Cardiac atrium fibroblast (primary cell): ENCODE results near the gene CFAP97D2. TPM values are rescaled to one million over a fixed set of nuclear protein-coding genes. Genes with fewer than 3 reads are reported as not detected.

Source experiments
- total RNA-seq: library from RNA; depleted of rRNA; stranded (reverse); fragments of >200 nt; gene quantifications from 2 replicates; pipeline ENCODE4 v1.2.3, GENCODE V29; 2015

CFAP97D2 gene
- total RNA-seq, result not detected in 2 replicates

DNA sequence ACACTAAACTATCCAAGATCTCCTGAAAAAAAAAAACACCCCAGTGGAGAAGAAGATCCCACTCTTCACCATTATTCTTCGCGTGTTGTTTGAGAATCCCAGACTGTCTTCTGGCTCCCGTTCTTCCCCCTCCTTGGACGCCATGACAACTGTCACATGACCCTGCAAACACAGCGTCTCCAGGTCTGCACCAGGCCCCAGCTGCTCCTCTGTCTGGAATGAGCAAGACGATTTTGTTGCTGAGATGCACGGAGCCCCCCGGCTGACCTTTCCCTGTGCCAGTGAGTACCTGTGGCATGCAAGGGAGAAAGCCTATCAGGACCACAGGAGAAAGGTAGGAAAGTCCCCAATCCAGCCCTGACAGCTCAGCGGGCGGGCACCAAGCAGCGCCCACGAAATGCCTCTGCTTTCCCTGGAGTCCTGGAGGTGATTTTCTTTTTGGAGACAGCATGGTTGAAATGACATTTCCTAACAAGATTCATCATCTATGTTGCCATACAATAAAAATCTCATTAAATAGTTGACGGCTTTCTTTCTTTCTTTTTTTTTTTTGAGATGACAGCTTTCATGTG lies at the start of gene CFAP97D2:
TSS of gene CFAP97D2 (plus strand) at position 171 of the 572 bp plus-strand sequence. CDS start at position 245, 74 bp downstream.

DNA sequence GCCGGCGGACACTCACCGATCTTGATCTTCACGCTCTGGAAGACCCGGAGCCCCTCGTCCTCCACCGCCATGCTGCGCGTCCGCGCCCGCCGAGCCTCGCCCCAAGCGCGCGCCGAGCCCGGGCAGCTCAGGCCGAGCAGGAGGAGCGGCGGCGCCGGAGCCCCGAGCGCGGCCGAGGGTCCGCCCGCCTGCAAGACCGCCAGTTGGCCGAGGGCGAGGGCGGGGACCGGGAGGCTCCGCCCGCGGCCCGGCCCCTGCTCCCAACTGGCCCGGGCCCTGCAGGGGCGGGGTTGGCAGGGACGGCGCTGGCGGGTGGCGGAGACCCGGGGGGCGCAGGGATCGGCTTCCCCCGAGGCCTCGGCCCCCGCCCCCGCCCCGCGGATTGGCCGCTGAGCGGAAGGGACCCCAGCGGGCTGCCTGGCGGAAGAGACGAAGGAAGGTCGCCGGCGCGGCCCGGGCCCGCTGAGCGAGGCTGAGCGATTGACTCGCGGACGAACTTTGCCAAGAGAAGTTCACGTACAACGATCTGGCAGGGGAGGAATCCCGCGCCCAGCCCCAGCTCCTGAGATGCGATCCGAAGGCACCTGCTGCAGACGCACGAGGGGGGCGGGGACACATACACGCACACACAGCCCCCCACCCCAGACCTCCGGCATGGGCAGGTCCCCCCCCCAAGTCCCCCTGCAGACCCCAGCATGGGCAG lies 46.5 kb upstream of the CFAP97D2 start, which contains the start of gene RASA3:
TSS of gene RASA3 (minus strand) at position 205 of the 703 bp plus-strand sequence. CDS start at position 71, 134 bp downstream.

DNA sequence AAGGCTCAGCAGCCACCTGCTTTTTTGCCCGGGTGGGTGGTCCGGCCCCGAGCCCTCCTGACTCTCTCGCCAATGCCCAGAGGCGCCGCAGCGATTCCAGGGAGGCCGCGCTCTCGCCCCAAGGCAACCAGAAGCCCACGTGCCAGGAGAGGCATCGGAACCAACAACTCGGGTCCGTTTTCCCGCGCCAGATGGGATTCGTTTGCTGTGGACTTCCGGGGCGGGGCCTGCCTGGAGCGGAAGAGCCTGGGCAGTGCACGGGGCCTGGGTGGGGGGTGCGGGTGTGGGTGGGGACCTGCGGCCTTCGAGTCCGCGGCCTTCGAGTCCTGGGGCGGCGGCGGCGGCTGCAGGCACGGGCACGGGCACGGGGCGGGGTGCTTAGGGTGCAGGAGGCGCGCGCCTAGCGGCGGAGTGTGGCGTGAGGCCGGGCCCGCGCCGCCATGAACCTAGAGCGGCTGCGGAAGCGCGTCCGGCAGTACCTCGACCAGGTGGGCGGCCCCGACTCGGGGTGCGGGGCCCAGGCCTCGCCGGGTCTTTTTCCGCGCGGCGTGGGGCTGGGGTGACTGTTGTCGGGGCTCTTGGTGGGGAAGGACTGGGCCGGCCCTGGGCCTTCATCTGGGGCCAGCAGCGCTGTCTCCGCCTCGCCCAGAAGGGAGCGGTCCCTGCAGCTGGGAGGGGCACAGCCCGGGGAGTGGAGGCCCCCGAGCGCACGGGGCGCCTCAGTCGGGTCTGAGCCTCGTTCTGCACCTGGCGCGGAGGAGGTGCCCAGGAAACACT lies 55.8 kb downstream of the CFAP97D2 start, which contains the start of gene CDC16:
TSS of gene CDC16 (plus strand) at position 253 of the 777 bp plus-strand sequence. CDS start at position 441, 188 bp downstream.

Other genes starting within 250 kb of the CFAP97D2 start
- gene C13orf46, start 205.2 kb upstream of the CFAP97D2 start, total RNA-seq, result under 0.01 TPM in 1 of 2 replicates, not detected in the other
- gene RASA3, start 46.6 kb upstream of the CFAP97D2 start, total RNA-seq, result 27.6 and 29.8 TPM in 2 replicates
- 26.0 and 29.5 TPM in 2 replicates for gene CDC16, start 55.6 kb downstream of the CFAP97D2 start, total RNA-seq
- 11.2 and 55.8 TPM in 2 replicates for gene UPF3A, start 102.3 kb downstream of the CFAP97D2 start, total RNA-seq
- gene CHAMP1, start 135.2 kb downstream of the CFAP97D2 start, total RNA-seq, result 17.7 and 18.1 TPM in 2 replicates